HG02588 (cell line): ENCODE data around the gene UPK3BL1.

Experiments
- ATAC-seq: cut with Tn5 transposase; IDR thresholded peaks from one replicate; pipeline ENCODE4 v1.9.1; 2021; ENCODE audit warnings: mild to moderate bottlenecking, moderate library complexity; ENCODE audit not compliant: unreplicated experiment

Gene UPK3BL1

DNA sequence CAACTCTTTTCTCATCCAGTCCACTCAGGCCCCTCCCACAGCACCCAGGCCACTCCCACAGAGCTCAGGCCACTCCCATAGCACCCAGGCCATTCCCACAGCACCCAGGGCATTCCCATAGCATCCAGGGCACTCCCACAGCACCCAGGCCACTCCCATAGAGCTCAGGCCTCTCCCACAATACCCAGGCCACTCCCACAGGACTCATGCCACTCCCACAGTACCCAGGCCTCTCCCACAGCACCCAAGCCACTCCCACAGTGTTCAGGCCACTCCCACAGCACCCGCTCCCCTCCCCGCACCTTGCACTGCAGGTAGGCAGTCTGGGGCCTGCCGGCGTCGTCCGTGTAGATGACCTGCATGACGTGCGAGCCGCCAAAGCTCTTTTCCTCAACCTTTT is 52.7 kb downstream of the UPK3BL1 start:
- ATAC-seq, result peak; percentile 38
